Activated T-helper 2 cell treated with anti-CD3 and anti-CD28 coated beads, Interferon-gamma antibody, Interleukin-2, Interleukin-4, amounts not matched to agents 10 μg/mL and 5 μg/mL and 100 μg/mL, durations not matched to agents 14 hours and 24 hours and 36 hours (primary cell): ENCODE results near the gene PAPOLA. TPM values are rescaled to one million over a fixed set of nuclear protein-coding genes. Genes with fewer than 3 reads are reported as not detected.
A peak's percentile ranks its signal among the peaks of the same experiment; 100 is the strongest.

ENCODE experiments used
- DNase-seq: peaks from one replicate; pipeline ENCODE4 v3.0.0; 2021; ENCODE audit warnings: low spot score
- H3K27ac Mint-ChIP-seq: one replicate; pipeline ENCODE4 v1.8.0; 2021; ENCODE audit warnings: mixed read lengths
- H3K27me3 Mint-ChIP-seq: one replicate; pipeline ENCODE4 v1.8.0; 2021; ENCODE audit warnings: low read depth, mixed read lengths
- H3K36me3 Mint-ChIP-seq: one replicate; pipeline ENCODE4 v1.8.0; 2021; ENCODE audit warnings: low read depth, mixed read lengths
- H3K4me1 Mint-ChIP-seq: one replicate; pipeline ENCODE4 v1.8.0; 2021; ENCODE audit warnings: low read depth, mixed read lengths
- H3K4me3 Mint-ChIP-seq: one replicate; pipeline ENCODE4 v1.8.0; 2021; ENCODE audit warnings: low read depth, mild to moderate bottlenecking, moderate library complexity, mixed read lengths
- H3K9me3 Mint-ChIP-seq: one replicate; pipeline ENCODE4 v1.8.0; 2021; ENCODE audit warnings: mixed read lengths
- intact Hi-C: fragments of 100-400 bp; cut with micrococcal nuclease; formaldehyde crosslinking; loops from one replicate; pipeline ENCODE4 v1.15.1; 2023
- total RNA-seq: library from RNA; stranded (reverse); gene quantifications from 2 replicates; pipeline ENCODE4 v1.2.3, GENCODE V29; 2022

Gene PAPOLA
- total RNA-seq, 1 donor from 2014 or later = 217 TPM

DNA sequence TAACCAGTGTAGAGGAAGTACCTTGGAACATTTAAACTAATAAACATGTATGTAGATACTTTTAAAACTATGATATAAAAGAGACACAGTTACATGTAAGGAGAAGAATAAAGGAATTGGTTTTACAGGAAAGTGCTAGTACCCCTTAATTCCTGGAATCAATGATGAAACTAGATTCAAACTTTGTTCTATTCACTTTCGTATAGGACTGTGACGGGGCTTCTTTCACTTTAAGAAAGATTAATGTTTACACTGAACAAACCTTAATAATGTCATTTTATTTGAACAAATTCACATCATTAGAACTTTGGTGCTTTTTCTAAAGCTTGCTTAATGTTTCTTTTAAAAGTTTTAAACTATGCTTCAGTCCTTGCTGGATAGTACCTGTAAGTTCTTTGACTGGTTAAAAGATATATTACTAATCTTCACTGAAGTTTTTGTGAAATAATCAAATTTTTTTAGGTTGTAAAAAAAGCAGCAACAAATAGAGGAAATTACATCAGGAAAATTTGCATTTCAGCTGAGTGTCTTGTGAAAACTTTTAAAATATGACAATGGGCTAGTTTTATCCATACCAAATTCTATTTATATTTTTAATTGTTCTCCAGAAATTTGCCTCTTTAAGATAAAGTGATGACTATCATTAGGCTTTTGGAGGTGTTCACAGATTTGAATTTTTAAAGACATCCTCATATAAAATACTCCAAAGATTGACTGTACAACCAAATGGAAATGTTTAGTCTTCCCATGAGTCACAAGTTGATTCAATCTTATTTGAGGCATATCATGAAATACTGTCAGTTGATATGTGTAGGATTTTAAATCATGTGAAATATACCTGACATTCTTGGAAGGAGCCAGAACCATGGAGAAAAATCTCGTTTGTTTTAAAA, 36.2 kb downstream of the PAPOLA start:
- intact Hi-C loops = no loop called here
- Mint-ChIP-seq H3K4me1 (peaks cover 12% of the 10 kb centered on the region), H3K27ac (peak overlapping the region; percentile 21), H3K27me3 (no peaks in the 10 kb centered on the region), H3K36me3 (peaks cover 53% of the 10 kb centered on the region), H3K9me3 (no peaks in the 10 kb centered on the region), H3K4me3 (no peak overlapping the region)
- no peak for DNase-seq

DNA sequence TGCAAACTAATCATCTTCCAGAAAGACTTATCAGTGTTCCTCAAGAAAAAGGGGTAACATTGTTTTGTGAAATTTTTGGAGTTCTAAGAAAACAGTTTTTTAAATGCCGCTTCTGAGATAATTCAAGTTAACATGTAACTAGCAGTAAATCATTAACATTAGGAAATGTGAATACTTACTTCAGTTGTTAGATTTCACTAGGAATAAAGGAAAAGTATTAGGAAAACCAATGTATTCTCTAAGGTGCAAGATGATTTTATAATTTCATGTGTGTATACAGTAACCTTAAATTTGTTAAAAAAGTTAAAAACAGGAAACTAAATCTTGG, 36.8 kb downstream of the PAPOLA start:
- Mint-ChIP-seq H3K4me3 (no peak overlapping the region), H3K9me3 (no peaks in the 10 kb centered on the region), H3K4me1 (peaks cover 12% of the 10 kb centered on the region), H3K27ac (no peak overlapping the region), H3K36me3 (peaks cover 51% of the 10 kb centered on the region), H3K27me3 (no peaks in the 10 kb centered on the region)
- DNase-seq = no peak
- intact Hi-C loops = no loop called here

DNA sequence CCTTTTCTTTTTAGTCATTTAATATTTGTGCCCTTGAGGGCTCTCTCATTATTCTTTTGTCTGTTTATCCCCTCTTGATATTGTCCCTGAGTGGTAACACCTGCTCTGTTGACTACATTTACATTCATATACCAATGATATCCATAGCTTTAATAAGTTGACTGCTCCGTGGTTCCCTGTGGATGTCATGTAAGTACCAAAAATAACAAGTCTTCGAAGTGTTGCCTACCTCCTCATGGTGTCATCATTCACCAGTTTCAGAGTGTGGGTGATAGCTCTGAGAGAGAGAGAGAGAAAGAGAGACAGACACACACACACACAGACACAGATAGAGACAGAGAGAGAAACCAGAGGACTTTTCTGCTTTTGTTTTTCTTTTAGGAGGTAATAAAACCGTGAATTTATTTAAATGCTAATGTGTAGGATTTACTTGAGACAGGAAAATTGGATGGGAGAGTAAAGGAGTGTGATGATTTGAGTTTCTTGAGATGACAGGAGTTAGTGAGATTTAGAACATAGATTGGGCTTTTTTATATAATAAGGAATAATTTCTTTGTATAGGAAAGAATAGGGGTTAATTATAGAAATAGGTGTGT, 52.2 kb downstream of the PAPOLA start:
- H3K27ac Mint-ChIP-seq = peak overlapping the region; percentile 52
- peaks cover 6% of the 10 kb centered on the region for H3K4me1 Mint-ChIP-seq
- H3K9me3 Mint-ChIP-seq = no peaks in the 10 kb centered on the region
- intact Hi-C loops = no loop called here
- H3K4me3 Mint-ChIP-seq = no peak overlapping the region
- H3K27me3 Mint-ChIP-seq = no peaks in the 10 kb centered on the region
- DNase-seq = no peak
- peaks cover 63% of the 10 kb centered on the region for H3K36me3 Mint-ChIP-seq

DNA sequence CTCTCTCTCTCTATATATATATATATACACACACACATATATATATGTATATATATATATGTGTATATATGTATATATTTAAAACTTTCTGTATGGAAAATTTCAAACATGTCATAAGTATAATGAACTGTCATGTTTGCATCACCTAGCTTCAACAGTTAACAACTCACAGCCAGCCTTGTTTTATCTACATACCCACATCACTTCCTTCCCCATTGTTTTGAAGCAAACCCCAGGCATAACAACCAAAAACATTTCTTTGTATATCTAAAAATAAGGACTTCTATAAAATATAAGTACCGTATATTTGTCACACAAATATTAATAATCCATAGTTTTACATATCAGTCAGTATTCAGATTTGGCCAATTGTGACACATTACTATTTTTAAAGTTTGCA, 57.4 kb downstream of the PAPOLA start:
- Mint-ChIP-seq H3K4me1 (peaks cover 2% of the 10 kb centered on the region), H3K27me3 (no peaks in the 10 kb centered on the region), H3K9me3 (no peaks in the 10 kb centered on the region), H3K4me3 (no peak overlapping the region), H3K27ac (no peak overlapping the region), H3K36me3 (peaks cover 59% of the 10 kb centered on the region)
- no peak for DNase-seq
- intact Hi-C loops = no loop called here

DNA sequence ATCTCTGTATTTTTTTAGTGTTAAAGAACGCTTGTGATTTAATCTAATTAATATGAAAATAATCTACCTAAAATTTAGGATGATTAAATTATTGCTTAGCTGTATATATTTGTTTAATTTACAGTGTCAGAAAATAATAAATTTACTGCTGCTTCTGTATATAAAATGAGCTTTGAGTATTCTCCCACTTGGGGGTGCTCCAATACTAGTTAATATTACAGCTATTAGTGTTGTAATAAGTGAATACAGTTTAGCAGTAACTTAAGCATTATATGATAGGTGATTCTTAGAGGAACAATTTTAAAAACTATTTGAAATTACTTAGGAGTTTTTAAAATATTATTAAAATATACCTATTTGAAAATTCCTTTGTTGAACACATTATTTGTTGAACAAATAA, 62.2 kb downstream of the PAPOLA start:
- Mint-ChIP-seq H3K27me3 (no peaks in the 10 kb centered on the region), H3K36me3 (peaks cover 51% of the 10 kb centered on the region), H3K4me1 (peaks cover 3% of the 10 kb centered on the region), H3K27ac (no peak overlapping the region), H3K9me3 (no peaks in the 10 kb centered on the region), H3K4me3 (no peak overlapping the region)
- intact Hi-C loops = no loop called here
- no peak for DNase-seq

DNA sequence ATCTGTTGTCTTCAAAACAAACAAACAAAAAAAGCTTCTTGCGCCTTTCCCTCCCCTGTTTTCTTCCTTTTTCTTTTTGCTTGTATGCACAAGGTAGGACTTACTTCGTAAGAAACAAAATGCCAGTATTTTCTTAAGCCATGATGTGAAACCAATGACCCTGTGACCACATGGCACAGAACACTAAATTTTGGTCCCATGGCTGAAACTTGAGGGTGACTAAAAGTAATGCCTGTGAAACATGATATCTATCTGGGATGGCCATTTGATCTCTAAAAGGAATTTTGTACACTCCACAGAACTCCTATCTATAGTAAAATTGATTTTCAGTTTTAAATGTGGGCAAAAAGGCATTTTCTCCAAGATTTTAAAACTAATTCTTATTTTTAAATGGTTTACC, 63.6 kb downstream of the PAPOLA start:
- Mint-ChIP-seq H3K27ac (no peak overlapping the region), H3K4me3 (no peak overlapping the region), H3K36me3 (peaks cover 58% of the 10 kb centered on the region), H3K9me3 (no peaks in the 10 kb centered on the region), H3K4me1 (peaks cover 3% of the 10 kb centered on the region), H3K27me3 (no peaks in the 10 kb centered on the region)
- no peak for DNase-seq
- intact Hi-C loops = loop anchor here (5.0 kb wide), 1 partner anchor 176 kb away; no protein-coding TSS in a partner anchor

DNA sequence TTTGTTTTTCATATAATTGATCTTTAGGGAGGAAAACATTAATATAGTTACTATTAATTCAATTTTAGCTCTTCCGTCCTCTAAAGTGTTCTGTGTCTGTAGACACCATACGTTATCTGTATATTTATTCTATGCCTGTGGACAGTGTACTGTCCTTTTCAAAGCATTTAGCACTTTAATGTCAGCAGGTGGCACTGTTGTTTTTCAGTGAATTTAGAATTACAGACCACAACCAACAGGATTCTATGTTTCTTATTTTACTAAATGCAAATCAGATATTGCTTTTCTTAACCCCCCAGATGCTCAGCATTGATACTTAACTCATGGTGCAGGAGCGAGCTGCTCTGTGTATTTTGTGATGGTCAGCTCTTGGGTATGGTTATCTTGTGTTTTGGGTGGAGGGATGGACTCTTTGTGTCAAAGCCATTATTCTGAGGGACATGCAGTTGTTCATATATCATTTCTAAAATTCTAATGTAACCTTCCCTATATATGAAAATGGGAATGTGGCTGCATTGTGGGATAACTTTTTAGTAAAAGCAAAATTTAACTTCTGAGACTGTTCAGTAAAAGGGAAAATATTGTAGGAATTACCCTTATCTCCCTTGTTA, 65.2 kb downstream of the PAPOLA start:
- no peak for DNase-seq
- no peak overlapping the region for H3K4me3 Mint-ChIP-seq
- H3K4me1 Mint-ChIP-seq = peaks cover 3% of the 10 kb centered on the region
- intact Hi-C loops = loop anchor here (5.0 kb wide), 1 partner anchor 175 kb away; no protein-coding TSS in a partner anchor
- peaks cover 49% of the 10 kb centered on the region for H3K36me3 Mint-ChIP-seq
- H3K9me3 Mint-ChIP-seq = no peaks in the 10 kb centered on the region
- no peaks in the 10 kb centered on the region for H3K27me3 Mint-ChIP-seq
- no peak overlapping the region for H3K27ac Mint-ChIP-seq

DNA sequence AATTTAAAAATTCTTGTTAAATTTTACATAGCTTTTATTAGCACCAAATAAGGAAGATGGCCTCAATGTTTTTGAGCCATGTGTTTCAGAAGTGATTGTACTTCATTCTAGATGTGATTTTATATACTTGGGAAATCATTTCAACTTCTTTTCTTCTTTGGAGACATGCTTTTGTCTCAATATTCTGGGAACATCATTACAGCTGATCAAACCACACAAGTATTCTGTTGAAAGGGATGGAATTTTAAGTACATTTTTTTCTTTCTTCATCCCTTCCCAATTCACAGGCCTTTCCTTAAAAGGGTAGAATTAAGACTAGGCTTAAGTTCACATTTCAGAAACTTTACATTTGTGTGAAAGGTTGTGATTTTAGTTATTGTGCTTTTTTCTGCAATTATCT, 66.4 kb downstream of the PAPOLA start:
- H3K36me3 Mint-ChIP-seq = peaks cover 52% of the 10 kb centered on the region
- no peaks in the 10 kb centered on the region for H3K27me3 Mint-ChIP-seq
- peaks cover 3% of the 10 kb centered on the region for H3K4me1 Mint-ChIP-seq
- intact Hi-C loops = loop anchor here (5.0 kb wide), 1 partner anchor 174 kb away; no protein-coding TSS in a partner anchor
- H3K4me3 Mint-ChIP-seq = no peak overlapping the region
- H3K27ac Mint-ChIP-seq = no peak overlapping the region
- H3K9me3 Mint-ChIP-seq = no peaks in the 10 kb centered on the region
- DNase-seq = no peak

DNA sequence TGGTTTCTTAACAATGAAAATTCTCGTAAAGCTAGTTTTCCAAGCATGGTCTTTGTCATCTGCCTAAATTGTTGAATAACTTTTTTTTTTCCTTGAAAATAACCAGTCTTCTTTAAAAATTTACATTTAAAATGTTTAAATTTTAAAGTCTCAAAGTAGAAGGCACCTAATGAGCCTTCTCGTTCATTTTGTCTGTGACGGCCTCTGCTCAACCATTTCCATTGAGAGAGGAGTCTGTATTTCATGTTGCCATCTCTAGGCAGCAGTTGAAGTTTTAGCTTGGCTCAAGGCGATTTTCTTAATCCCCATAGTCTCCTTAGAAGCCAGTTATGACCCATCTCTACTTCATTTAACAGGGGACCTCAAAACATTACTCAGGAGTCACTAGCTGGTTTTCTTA, 69.1 kb downstream of the PAPOLA start:
- Mint-ChIP-seq H3K9me3 (no peaks in the 10 kb centered on the region), H3K4me1 (peaks cover 6% of the 10 kb centered on the region), H3K4me3 (no peak overlapping the region), H3K36me3 (peaks cover 37% of the 10 kb centered on the region), H3K27ac (no peak overlapping the region), H3K27me3 (no peaks in the 10 kb centered on the region)
- DNase-seq = no peak
- intact Hi-C loops = no loop called here

DNA sequence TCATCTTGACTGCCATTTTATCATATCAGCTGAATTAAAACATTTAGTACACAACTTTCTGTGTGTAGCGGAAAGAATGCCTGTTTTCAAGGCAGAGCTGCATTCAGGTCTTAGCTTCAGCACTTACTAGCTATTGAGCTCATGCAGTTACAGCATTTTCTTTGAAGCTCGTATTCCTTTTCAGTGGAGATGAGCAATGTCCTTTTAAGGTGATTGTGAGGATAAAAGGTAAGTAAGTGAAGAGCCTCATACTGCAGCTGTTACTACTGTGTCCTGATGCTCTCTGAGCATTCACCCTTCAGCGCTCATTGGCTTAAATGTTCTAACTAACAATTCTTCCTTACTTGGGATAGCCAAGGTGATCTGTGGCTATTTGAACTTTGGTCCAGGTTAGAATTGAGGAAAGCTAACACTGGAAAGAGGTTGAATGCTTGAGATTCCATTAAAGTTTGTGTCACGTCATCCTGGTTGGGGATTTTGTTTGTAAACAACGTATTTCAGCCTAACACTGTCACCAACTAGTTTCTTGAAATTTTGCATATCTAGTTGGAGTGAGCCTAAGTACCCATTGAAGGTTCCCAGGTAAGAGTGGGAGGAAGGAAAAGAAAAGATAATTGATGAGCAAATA, 71.4 kb downstream of the PAPOLA start:
- DNase-seq = no peak
- no peak overlapping the region for H3K4me3 Mint-ChIP-seq
- peaks cover 28% of the 10 kb centered on the region for H3K36me3 Mint-ChIP-seq
- peaks cover 7% of the 10 kb centered on the region for H3K4me1 Mint-ChIP-seq
- no peaks in the 10 kb centered on the region for H3K9me3 Mint-ChIP-seq
- H3K27me3 Mint-ChIP-seq = no peaks in the 10 kb centered on the region
- no peak overlapping the region for H3K27ac Mint-ChIP-seq
- intact Hi-C loops = no loop called here

DNA sequence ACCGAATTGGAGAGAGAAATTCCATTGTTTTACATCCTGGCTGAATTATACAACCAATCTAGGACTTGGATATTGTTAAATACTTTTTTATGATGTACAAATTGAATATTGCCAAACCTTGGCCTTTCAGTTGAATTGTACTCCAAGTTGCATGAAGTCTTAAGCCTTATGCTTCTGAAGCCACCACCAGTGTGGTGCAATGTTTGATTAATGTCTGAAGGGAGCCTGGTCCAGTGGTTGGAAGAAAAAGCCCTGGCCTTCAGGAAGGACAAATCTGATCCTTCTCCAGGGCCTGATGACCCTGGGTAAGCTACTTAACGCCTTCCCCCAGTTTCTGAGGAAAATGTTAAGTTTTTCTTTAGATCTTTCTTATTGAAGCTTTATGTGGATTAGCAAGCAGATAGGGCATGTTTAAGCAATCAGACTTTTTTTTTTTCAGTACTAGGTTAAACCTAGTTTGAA, 72.0 kb downstream of the PAPOLA start:
- H3K9me3 Mint-ChIP-seq = no peaks in the 10 kb centered on the region
- no peak overlapping the region for H3K27ac Mint-ChIP-seq
- H3K36me3 Mint-ChIP-seq = peaks cover 25% of the 10 kb centered on the region
- no peak for DNase-seq
- no peaks in the 10 kb centered on the region for H3K27me3 Mint-ChIP-seq
- intact Hi-C loops = no loop called here
- peaks cover 7% of the 10 kb centered on the region for H3K4me1 Mint-ChIP-seq
- no peak overlapping the region for H3K4me3 Mint-ChIP-seq

DNA sequence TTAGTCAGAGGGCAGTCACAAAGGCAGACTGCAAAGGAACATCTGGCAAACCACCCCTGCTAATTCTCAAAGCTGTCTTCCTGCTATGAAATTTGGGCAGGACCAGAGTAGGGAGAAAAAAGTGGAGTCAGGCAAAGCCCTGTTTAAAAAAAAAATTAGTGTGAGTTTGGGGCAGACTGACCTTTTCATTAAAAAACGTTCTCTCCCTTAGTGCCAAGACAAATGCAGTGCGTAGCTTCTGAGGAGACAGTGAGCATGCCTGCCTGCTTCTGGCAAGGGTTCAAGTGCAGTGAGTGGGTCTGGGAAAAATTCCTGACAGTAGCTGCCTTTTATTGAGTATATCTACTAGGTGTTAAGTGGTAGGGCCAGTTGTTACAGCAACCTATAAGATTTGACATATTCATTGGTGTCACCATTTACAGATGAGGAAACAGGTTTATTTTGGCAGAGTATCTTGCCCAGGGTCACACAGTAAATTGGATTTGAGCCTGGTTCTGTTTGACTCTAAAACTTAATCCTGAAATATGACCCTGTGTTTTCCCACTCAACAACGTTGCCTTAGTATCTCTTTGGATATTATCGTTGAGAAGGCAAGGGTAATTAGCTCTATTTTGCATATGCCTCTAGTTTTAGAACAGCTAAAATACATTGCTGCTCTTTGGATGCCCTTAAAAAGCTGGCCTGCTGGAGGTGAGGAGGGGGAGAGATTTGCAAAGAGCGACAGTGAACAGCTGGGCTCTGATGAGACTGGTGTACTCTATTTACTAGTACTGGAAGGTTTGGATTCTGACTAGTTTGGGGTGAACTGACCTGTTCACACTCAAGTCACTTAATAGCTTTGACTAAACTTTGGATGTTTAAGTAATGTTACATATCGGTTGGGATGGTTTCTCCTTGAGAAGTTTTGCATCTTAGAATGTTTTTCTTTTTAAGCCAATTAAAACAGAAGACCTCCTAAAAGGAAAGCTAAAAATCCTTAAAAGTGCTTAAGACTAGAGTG, 72.8 kb downstream of the PAPOLA start:
- no peak overlapping the region for H3K27ac Mint-ChIP-seq
- intact Hi-C loops = no loop called here
- H3K36me3 Mint-ChIP-seq = peaks cover 19% of the 10 kb centered on the region
- no peaks in the 10 kb centered on the region for H3K9me3 Mint-ChIP-seq
- no peaks in the 10 kb centered on the region for H3K27me3 Mint-ChIP-seq
- no peak for DNase-seq
- H3K4me1 Mint-ChIP-seq = peaks cover 7% of the 10 kb centered on the region
- H3K4me3 Mint-ChIP-seq = no peak overlapping the region
